HL-60 (cell line): ENCODE data around the gene TSPAN18.

Source experiments
- POLR2AphosphoS5 ChIP-seq: IDR thresholded peaks from 2 replicates; pipeline ENCODE4 v1.6.1; 2012; ENCODE audit warnings: low read depth
- SPI1 ChIP-seq: IDR thresholded peaks from 2 replicates; pipeline ENCODE4 v1.6.1; 2012; ENCODE audit warnings: low read depth, mild to moderate bottlenecking, borderline replicate concordance
- TF ChIP-seq, protein P1 (sequence below): IDR thresholded peaks from one replicate; pipeline ENCODE4 v1.5.1; 2011; ENCODE audit warnings: low read length, control low read depth, inconsistent platforms; ENCODE audit not compliant: insufficient read depth
- TF ChIP-seq, protein P2 (sequence below): IDR thresholded peaks from 2 replicates; pipeline ENCODE4 v1.6.1; 2012; ENCODE audit warnings: low read depth; ENCODE audit not compliant: insufficient replicate concordance

DNA sequence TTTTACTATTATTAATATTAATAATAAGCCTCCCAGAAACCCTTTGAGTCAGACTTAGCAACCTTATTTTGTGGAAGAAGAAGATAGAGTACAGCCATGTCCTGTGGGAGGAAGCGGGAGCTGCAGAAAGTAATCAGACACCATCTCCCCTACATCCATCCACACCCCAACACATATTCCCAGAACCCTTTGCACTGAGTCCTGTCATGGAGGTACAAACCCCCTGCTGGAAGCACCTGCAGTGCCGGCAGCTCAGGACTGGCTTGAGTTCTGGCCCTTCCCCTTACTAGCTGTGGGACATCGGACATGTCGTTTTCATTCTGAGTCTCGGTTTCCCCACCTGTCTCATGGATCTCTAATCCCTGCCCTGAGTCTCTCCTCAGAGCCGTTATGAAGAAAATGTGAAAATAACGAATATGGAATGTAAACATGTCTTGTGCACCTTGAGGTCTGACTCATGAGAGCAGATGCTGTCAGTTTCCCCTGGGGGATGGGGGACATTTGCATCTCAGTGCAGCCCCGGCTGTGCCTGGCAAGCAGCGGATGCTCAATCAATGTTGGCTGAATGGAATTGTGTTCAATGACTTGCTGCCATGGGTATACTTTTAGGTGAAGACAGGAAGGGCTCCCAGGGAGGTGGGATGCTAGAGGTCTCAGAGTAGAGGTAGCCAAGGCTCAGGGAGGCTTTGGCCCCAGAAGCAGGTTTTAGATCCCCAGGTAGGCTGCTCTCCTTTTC is 178.5 kb downstream of the TSPAN18 start:
- TF ChIP-seq, protein P1, sequence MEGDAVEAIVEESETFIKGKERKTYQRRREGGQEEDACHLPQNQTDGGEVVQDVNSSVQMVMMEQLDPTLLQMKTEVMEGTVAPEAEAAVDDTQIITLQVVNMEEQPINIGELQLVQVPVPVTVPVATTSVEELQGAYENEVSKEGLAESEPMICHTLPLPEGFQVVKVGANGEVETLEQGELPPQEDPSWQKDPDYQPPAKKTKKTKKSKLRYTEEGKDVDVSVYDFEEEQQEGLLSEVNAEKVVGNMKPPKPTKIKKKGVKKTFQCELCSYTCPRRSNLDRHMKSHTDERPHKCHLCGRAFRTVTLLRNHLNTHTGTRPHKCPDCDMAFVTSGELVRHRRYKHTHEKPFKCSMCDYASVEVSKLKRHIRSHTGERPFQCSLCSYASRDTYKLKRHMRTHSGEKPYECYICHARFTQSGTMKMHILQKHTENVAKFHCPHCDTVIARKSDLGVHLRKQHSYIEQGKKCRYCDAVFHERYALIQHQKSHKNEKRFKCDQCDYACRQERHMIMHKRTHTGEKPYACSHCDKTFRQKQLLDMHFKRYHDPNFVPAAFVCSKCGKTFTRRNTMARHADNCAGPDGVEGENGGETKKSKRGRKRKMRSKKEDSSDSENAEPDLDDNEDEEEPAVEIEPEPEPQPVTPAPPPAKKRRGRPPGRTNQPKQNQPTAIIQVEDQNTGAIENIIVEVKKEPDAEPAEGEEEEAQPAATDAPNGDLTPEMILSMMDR = no peak
- TF ChIP-seq, protein P2, sequence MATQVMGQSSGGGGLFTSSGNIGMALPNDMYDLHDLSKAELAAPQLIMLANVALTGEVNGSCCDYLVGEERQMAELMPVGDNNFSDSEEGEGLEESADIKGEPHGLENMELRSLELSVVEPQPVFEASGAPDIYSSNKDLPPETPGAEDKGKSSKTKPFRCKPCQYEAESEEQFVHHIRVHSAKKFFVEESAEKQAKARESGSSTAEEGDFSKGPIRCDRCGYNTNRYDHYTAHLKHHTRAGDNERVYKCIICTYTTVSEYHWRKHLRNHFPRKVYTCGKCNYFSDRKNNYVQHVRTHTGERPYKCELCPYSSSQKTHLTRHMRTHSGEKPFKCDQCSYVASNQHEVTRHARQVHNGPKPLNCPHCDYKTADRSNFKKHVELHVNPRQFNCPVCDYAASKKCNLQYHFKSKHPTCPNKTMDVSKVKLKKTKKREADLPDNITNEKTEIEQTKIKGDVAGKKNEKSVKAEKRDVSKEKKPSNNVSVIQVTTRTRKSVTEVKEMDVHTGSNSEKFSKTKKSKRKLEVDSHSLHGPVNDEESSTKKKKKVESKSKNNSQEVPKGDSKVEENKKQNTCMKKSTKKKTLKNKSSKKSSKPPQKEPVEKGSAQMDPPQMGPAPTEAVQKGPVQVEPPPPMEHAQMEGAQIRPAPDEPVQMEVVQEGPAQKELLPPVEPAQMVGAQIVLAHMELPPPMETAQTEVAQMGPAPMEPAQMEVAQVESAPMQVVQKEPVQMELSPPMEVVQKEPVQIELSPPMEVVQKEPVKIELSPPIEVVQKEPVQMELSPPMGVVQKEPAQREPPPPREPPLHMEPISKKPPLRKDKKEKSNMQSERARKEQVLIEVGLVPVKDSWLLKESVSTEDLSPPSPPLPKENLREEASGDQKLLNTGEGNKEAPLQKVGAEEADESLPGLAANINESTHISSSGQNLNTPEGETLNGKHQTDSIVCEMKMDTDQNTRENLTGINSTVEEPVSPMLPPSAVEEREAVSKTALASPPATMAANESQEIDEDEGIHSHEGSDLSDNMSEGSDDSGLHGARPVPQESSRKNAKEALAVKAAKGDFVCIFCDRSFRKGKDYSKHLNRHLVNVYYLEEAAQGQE = no peak
- no peak for TF ChIP-seq POLR2AphosphoS5
- no peak for TF ChIP-seq SPI1
